Stimulated activated CD4-positive, alpha-beta T cell treated with anti-CD3 and anti-CD28 coated beads, TNF-alpha, amount 100 ng/mL, for 24 hours (primary cell): ENCODE data around the gene PCDHGA9.
"Not testable (repeated sequence)": the region's sequence is repeated elsewhere in the genome, so short reads cannot be mapped to it uniquely, and the experiment has no call there.

Experiments used
- DNase-seq, 3 experiments: peaks; one replicate each; pipeline ENCODE4 v3.0.0-alpha.2; 2020; ENCODE audit warnings: low read depth in 3 of 3

PCDHGA9 gene

GRCh38 chr5:141413540-141414069 is 11.0 kb downstream of the PCDHGA9 start:
- no peak for DNase-seq

GRCh38 chr5:141414548-141415274 is 12.1 kb downstream of the PCDHGA9 start:
- DNase-seq = not testable (repeated sequence)

DNA sequence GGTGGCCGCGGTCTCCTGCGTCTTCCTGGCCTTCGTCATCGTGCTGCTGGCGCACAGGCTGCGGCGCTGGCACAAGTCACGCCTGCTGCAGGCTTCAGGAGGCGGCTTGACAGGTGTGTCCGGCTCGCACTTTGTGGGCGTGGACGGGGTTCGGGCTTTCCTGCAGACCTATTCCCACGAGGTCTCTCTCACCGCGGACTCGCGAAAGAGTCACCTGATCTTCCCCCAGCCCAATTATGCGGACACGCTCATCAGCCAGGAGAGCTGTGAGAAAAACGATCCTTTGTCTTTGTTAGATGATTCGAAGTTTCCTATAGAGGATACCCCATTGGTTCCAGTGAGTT is 12.7 kb downstream of the PCDHGA9 start:
- DNase-seq = not testable (repeated sequence)

DNA sequence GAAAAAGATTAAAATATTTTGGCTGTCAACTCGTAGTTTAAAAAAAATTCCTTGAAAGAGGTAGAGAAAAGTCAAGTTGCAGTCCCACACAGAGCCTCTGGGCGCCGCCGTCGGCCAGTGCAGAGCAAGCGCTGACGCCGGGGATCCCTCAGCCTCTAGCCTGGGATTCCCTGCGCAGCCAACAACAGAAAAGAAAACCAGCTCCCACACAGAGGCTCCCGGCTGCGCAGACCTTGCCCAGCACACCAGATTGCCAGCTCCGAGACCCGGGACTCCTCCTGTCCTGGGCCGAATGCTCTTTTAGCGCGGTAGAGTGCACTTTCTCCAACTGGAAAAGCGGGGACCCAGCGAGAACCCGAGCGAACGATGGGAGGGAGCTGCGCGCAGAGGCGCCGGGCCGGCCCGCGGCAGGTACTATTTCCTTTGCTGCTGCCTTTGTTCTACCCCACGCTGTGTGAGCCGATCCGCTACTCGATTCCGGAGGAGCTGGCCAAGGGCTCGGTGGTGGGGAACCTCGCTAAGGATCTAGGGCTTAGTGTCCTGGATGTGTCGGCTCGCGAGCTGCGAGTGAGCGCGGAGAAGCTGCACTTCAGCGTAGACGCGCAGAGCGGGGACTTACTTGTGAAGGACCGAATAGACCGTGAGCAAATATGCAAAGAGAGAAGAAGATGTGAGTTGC is 15.1 kb downstream of the PCDHGA9 start, which contains the start of gene PCDHGB7:
Gene PCDHGB7, plus strand, starts transcription at position 184 of the 679 bp plus-strand sequence. Its CDS starts 183 bp downstream, at position 367.
- DNase-seq = peak in 1 of 3 experiments; percentile 58

DNA sequence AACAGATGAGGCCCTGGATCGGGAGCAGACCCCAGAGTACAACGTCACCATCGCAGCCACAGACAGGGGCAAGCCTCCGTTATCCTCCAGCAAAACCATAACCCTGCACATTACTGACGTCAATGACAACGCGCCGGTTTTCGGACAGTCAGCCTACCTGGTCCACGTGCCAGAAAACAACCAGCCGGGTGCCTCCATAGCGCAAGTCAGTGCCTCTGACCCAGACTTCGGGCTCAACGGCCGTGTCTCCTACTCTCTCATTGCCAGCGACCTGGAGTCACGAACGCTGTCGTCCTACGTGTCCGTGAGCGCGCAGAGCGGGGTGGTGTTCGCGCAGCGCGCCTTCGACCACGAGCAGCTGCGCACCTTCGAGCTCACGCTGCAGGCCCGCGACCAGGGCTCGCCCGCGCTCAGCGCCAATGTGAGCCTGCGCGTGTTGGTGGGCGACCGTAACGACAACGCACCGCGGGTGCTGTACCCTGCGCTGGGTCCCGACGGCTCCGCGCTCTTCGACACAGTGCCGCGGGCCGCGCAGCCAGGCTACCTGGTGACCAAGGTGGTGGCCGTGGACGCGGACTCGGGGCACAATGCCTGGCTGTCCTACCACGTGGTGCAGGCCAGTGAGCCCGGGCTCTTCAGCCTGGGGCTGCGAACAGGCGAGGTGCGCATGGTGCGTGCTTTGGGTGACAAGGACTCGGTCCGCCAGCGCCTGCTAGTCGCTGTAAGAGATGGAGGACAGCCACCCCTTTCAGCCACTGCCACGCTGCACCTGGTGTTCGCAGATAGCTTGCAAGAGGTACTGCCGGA is 16.7 kb downstream of the PCDHGA9 start:
- no peak for DNase-seq

GRCh38 chr5:141420855-141421488 is 18.4 kb downstream of the PCDHGA9 start, which contains the start of gene PCDHGA11:
Gene PCDHGA11 (plus strand): TSS chr5:141421051. CDS start chr5:141421228, 177 bp downstream.
- DNase-seq = peak in 1 of 3 experiments; percentile 36

DNA sequence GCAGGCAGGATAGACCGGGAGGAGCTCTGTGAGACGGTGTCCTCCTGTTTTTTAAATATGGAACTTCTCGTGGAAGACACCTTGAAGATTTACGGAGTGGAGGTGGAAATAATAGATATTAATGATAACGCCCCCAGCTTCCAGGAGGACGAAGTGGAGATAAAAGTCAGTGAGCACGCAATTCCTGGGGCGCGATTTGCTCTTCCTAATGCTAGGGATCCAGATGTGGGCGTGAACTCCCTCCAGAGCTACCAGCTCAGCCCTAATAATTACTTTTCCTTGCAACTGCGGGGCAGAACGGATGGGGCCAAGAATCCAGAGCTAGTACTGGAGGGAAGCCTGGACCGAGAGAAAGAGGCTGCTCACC is 18.9 kb downstream of the PCDHGA9 start:
- no peak for DNase-seq

DNA sequence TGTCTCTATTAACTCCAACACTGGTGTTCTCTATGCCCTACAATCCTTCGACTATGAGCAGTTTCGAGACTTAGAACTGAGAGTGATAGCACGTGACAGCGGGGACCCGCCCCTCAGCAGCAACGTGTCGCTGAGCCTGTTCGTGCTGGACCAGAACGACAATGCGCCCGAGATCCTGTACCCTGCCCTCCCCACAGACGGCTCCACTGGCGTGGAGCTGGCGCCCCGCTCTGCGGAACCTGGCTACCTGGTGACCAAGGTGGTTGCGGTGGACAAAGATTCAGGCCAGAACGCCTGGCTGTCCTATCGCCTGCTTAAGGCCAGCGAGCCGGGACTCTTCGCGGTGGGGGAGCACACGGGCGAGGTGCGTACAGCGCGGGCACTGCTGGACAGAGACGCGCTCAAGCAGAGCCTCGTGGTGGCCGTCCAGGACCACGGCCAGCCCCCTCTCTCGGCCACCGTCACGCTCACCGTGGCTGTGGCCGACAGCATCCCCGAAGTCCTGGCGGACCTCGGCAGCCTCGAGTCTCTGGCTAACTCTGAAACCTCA is 20.2 kb downstream of the PCDHGA9 start:
- no peak for DNase-seq

- no peak for DNase-seq
These were observed 25.3 kb downstream of the PCDHGA9 start for GRCh38 chr5:141427783-141428426.

DNA sequence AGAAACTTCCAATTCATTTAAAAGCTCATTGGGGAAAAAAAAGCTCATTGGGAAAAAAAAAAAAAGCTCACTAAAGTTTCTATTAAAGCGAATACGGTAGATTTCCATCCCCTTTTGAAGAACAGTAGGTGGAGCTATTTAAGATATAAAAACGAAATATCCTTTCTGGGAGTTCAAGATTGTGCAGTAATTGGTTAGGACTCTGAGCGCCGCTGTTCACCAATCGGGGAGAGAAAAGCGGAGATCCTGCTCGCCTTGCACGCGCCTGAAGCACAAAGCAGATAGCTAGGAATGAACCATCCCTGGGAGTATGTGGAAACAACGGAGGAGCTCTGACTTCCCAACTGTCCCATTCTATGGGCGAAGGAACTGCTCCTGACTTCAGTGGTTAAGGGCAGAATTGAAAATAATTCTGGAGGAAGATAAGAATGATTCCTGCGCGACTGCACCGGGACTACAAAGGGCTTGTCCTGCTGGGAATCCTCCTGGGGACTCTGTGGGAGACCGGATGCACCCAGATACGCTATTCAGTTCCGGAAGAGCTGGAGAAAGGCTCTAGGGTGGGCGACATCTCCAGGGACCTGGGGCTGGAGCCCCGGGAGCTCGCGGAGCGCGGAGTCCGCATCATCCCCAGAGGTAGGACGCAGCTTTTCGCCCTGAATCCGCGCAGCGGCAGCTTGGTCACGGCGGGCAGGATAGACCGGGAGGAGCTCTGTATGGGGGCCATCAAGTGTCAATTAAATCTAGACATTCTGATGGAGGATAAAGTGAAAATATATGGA is 27.9 kb downstream of the PCDHGA9 start, which contains the start of gene PCDHGA12:
Gene PCDHGA12, plus strand, starts transcription at position 176 of the 782 bp plus-strand sequence. Its CDS starts 253 bp downstream, at position 429.
- DNase-seq = peak in 1 of 3 experiments; percentile 31

DNA sequence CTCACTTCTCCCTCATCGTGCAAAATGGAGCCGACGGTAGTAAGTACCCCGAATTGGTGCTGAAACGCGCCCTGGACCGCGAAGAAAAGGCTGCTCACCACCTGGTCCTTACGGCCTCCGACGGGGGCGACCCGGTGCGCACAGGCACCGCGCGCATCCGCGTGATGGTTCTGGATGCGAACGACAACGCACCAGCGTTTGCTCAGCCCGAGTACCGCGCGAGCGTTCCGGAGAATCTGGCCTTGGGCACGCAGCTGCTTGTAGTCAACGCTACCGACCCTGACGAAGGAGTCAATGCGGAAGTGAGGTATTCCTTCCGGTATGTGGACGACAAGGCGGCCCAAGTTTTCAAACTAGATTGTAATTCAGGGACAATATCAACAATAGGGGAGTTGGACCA is 28.7 kb downstream of the PCDHGA9 start:
- no peak for DNase-seq

DNA sequence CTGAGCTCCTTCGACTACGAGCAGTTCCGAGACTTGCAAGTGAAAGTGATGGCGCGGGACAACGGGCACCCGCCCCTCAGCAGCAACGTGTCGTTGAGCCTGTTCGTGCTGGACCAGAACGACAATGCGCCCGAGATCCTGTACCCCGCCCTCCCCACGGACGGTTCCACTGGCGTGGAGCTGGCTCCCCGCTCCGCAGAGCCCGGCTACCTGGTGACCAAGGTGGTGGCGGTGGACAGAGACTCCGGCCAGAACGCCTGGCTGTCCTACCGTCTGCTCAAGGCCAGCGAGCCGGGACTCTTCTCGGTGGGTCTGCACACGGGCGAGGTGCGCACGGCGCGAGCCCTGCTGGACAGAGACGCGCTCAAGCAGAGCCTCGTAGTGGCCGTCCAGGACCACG is 29.7 kb downstream of the PCDHGA9 start:
- not testable (repeated sequence) for DNase-seq

GRCh38 chr5:141432726-141433125 is 30.1 kb downstream of the PCDHGA9 start:
- not testable (repeated sequence) for DNase-seq

- DNase-seq = no peak
These were observed 31.4 kb downstream of the PCDHGA9 start for GRCh38 chr5:141434006-141434405.

GRCh38 chr5:141437221-141437620 is 34.6 kb downstream of the PCDHGA9 start:
- DNase-seq = no peak

- no peak for DNase-seq
These were observed 37.0 kb downstream of the PCDHGA9 start for GRCh38 chr5:141439411-141440141.

- no peak for DNase-seq
These were observed 37.8 kb downstream of the PCDHGA9 start for GRCh38 chr5:141440341-141440740.

GRCh38 chr5:141441571-141442170 is 39.1 kb downstream of the PCDHGA9 start:
- DNase-seq = no peak
